Endodermal cell (in vitro differentiated cells): Measurements from ENCODE around the gene SH3TC1. TPM values are rescaled to one million over a fixed set of nuclear protein-coding genes. Genes with fewer than 3 reads are reported as not detected.
A peak's percentile ranks its signal among the peaks of the same experiment; 100 is the strongest.

Source experiments
- DNase-seq: peaks from one replicate; pipeline ENCODE4 v3.0.0-alpha.2; 2017
- H3K27ac ChIP-seq: 2 replicates; pipeline ENCODE4 v1.5.1; 2013; ENCODE audit warnings: mild to moderate bottlenecking, low read depth, low read length, moderate library complexity
- H3K27me3 ChIP-seq: 2 replicates; pipeline ENCODE4 v1.6.1; 2013; ENCODE audit warnings: mild to moderate bottlenecking, low read length, moderate library complexity; ENCODE audit not compliant: insufficient read depth, control insufficient read depth, poor library complexity, severe bottlenecking
- H3K36me3 ChIP-seq: 2 replicates; pipeline ENCODE4 v1.7.0; 2013; ENCODE audit warnings: mild to moderate bottlenecking, low read length, moderate library complexity; ENCODE audit not compliant: control insufficient read depth, insufficient read depth
- H3K4me1 ChIP-seq: one replicate; pipeline ENCODE4 v1.7.0; 2013; ENCODE audit warnings: low read length; ENCODE audit not compliant: control insufficient read depth, insufficient read depth
- H3K4me3 ChIP-seq: 2 replicates; pipeline ENCODE4 v1.5.1; 2013; ENCODE audit warnings: mild to moderate bottlenecking, low read length, moderate library complexity
- H3K9ac ChIP-seq: 2 replicates; pipeline ENCODE4 v1.6.1; 2013; ENCODE audit warnings: mild to moderate bottlenecking, low read length, moderate library complexity; ENCODE audit not compliant: poor library complexity, severe bottlenecking; ENCODE audit errors: extremely low read depth
- H3K9me3 ChIP-seq: 2 replicates; pipeline ENCODE4 v1.6.1; 2013; ENCODE audit warnings: mild to moderate bottlenecking, low read length, moderate library complexity; ENCODE audit not compliant: control insufficient read depth
- H3K27ac Mint-ChIP-seq: 2 replicates; pipeline ENCODE4 v1.8.0; 2020; ENCODE audit warnings: mixed read lengths
- H3K27me3 Mint-ChIP-seq: 2 replicates; pipeline ENCODE4 v1.8.0; 2021; ENCODE audit warnings: mild to moderate bottlenecking, mixed read lengths; ENCODE audit not compliant: insufficient read depth
- H3K36me3 Mint-ChIP-seq: 2 replicates; pipeline ENCODE4 v1.8.0; 2020; ENCODE audit warnings: low read depth, mixed read lengths
- H3K4me1 Mint-ChIP-seq: 2 replicates; pipeline ENCODE4 v1.8.0; 2020; ENCODE audit warnings: mixed read lengths
- H3K4me3 Mint-ChIP-seq: 2 replicates; pipeline ENCODE4 v1.8.0; 2020; ENCODE audit warnings: mild to moderate bottlenecking, moderate library complexity, mixed read lengths
- H3K9me3 Mint-ChIP-seq: 2 replicates; pipeline ENCODE4 v1.8.0; 2020; ENCODE audit warnings: mild to moderate bottlenecking, mixed read lengths
- WGBS, 2 experiments: methylation state at CpG; one replicate each; pipeline versions ENCODE4 v1.1.5 to v1.1.7; 2013; ENCODE audit warnings: missing lambda C conversion rate in 2 of 2, mixed read lengths in 1 of 2; ENCODE audit not compliant: insufficient coverage in 1 of 2, insufficient read length in 1 of 2; 5-methylcytosine and 5-hydroxymethylcytosine counted together
- total RNA-seq, 2 donors: library from RNA; stranded (reverse); fragmentation: NEBNext Ultra II Directional in 1 of 2; extraction: Animal tissue kit (Norgen Biotek cat#: 25700) in 1 of 2; gene quantifications; 2 replicates in 1 of 2; 3 replicates in 1 of 2; pipeline ENCODE4 v1.2.1, GENCODE V29; 2021
- TF ChIP-seq, protein P1 (sequence below): fragments of 200-600 bp; sonication (generic); conservative IDR thresholded peaks from 2 replicates; pipeline ENCODE4 v1.5.0; 2021; ENCODE audit warnings: antibody characterized with exemption, mild to moderate bottlenecking

SH3TC1 gene
- total RNA-seq, 2 donors from 2014 or later = 1.9 to 2.6 TPM

DNA sequence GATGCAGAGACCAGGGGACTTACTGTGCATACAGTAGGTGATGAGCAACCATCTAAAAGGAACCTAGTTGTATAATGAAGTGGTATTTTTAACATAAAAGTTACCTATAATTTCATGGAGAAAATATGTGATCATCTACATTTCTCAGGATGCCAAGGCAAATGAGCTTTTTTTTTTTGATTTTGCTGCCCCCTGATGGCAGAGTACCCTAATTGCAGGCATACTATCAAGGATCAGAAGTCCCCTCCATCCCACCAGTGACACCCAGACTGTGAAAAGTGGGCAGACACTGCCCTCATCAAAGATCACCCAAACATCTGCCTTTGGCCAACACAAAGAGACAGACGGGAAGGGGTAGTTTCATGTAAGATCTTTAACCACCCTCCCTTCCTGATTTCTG is 30.9 kb upstream of the SH3TC1 start:
- Histone ChIP-seq H3K4me3 (no peak overlapping the region), H3K27ac (no peak overlapping the region), H3K27me3 (peaks cover 5% of the 10 kb centered on the region), H3K9me3 (peaks cover 14% of the 10 kb centered on the region), H3K9ac (no peak overlapping the region), H3K4me1 (no peaks in the 10 kb centered on the region), H3K36me3 (no peaks in the 10 kb centered on the region)
- H3K4me1 Mint-ChIP-seq = no peaks in the 10 kb centered on the region
- H3K36me3 Mint-ChIP-seq = no peaks in the 10 kb centered on the region
- peaks cover 14% of the 10 kb centered on the region for H3K9me3 Mint-ChIP-seq
- H3K4me3 Mint-ChIP-seq = no peak overlapping the region
- H3K27ac Mint-ChIP-seq = no peak overlapping the region
- 100% methylated on average over 1 of the region's 1 CpG for WGBS, 2 experiments
- TF ChIP-seq, protein P1, sequence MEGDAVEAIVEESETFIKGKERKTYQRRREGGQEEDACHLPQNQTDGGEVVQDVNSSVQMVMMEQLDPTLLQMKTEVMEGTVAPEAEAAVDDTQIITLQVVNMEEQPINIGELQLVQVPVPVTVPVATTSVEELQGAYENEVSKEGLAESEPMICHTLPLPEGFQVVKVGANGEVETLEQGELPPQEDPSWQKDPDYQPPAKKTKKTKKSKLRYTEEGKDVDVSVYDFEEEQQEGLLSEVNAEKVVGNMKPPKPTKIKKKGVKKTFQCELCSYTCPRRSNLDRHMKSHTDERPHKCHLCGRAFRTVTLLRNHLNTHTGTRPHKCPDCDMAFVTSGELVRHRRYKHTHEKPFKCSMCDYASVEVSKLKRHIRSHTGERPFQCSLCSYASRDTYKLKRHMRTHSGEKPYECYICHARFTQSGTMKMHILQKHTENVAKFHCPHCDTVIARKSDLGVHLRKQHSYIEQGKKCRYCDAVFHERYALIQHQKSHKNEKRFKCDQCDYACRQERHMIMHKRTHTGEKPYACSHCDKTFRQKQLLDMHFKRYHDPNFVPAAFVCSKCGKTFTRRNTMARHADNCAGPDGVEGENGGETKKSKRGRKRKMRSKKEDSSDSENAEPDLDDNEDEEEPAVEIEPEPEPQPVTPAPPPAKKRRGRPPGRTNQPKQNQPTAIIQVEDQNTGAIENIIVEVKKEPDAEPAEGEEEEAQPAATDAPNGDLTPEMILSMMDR = peak; percentile 76
- H3K27me3 Mint-ChIP-seq = peaks cover 18% of the 10 kb centered on the region
- DNase-seq = peak; percentile 36

DNA sequence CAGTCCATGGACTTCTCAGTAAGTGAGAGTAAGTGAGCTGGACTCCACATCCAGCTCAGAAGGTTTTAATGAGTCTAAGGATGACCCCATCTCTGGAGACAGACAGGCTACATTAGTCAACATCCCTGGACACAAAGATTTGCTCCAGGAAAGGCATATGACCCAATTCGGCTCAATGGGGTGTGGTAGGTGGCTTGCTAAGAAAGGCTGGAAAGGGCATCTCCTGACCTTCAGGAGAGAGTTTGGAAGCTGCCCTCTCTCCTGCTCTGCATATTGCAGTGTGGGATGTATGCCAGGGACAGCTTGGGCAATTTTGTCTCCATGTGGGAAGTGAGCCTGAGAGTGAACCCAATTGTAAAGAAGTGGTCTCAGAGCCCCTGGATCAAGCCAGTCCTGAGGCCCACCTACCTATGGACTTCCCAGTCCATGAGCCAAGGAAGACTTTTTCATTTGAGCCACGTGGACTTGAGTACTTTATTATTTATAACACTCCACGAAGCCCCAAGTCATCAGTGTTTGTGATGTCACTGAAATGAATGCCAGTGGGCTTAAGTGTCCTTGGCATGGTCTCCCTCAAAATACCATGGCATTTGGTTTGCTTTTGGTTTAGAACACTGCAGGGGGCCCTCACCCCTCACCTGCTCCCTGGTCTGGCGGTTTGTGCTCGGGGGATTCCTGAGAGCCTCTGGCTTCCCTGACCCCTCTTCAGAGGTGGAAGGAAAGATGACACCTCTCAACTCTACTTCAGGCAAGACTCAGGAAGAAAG is 30.1 kb upstream of the SH3TC1 start:
- TF ChIP-seq, protein P1 = no peak
- no peak for DNase-seq
- Histone ChIP-seq H3K36me3 (no peaks in the 10 kb centered on the region), H3K27me3 (peaks cover 5% of the 10 kb centered on the region), H3K4me1 (no peaks in the 10 kb centered on the region), H3K9me3 (peaks cover 14% of the 10 kb centered on the region), H3K9ac (no peak overlapping the region), H3K27ac (no peak overlapping the region), H3K4me3 (no peak overlapping the region)
- Mint-ChIP-seq H3K36me3 (no peaks in the 10 kb centered on the region), H3K9me3 (peaks cover 14% of the 10 kb centered on the region), H3K27ac (no peak overlapping the region), H3K27me3 (peaks cover 18% of the 10 kb centered on the region), H3K4me1 (no peaks in the 10 kb centered on the region), H3K4me3 (no peak overlapping the region)
- WGBS, 2 experiments = 90 to 93% methylated on average over 5 of the region's 5 CpGs

DNA sequence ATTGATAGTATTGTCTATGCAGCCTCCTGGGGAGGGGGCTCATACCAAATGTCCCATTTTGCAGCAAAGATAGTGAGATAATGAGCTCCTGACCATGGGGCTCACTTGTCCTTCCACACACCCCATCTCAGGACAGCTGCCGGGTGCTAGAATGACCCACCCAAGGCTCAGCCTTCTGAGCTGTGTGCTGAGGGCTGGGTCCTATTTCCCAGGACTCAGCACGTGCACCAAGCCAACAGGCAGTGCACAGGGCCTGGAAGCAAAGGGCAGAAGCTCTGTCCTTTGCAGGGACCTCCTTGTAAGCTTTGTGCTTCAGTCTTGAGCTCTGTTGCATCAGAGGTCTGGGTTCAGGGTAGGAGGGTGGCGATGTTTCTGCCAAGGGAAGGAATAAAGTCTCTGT is 29.3 kb upstream of the SH3TC1 start:
- TF ChIP-seq, protein P1 = no peak
- 85 to 96% methylated on average over 3 of the region's 3 CpGs for whole genome bisulfite sequencing, 2 experiments
- Mint-ChIP-seq H3K27me3 (peaks cover 18% of the 10 kb centered on the region), H3K4me3 (no peak overlapping the region), H3K36me3 (no peaks in the 10 kb centered on the region), H3K27ac (no peak overlapping the region), H3K9me3 (peaks cover 14% of the 10 kb centered on the region), H3K4me1 (no peaks in the 10 kb centered on the region)
- Histone ChIP-seq H3K4me1 (no peaks in the 10 kb centered on the region), H3K9ac (no peak overlapping the region), H3K9me3 (peaks cover 14% of the 10 kb centered on the region), H3K36me3 (no peaks in the 10 kb centered on the region), H3K4me3 (no peak overlapping the region), H3K27me3 (peaks cover 3% of the 10 kb centered on the region), H3K27ac (no peak overlapping the region)
- DNase-seq = no peak
